Stimulated activated naive CD8-positive, alpha-beta T cell treated with anti-CD3 and anti-CD28 coated beads, Interleukin-15, amount 100 ng/mL, for 72 hours (primary cell): Measurements from ENCODE around the gene MTSS2.

Experiments used
- ATAC-seq: fragments of 150-1000 bp; cut with Tn5 transposase; 2 replicates; pipeline ENCODE4 v1.10.0; 2021; ENCODE audit warnings: mild to moderate bottlenecking, moderate library complexity
- DNase-seq, 2 donors: peaks; one replicate each; pipeline ENCODE4 v3.0.0; 2021 to 2022
- H3K27ac Mint-ChIP-seq, 2 donors: one replicate each; pipeline ENCODE4 v1.8.0; 2022; ENCODE audit warnings: mild to moderate bottlenecking in 2 of 2, mixed read lengths in 2 of 2, moderate library complexity in 2 of 2
- H3K27me3 Mint-ChIP-seq: one replicate; pipeline ENCODE4 v1.8.0; 2022; ENCODE audit warnings: mixed read lengths
- H3K4me1 Mint-ChIP-seq: one replicate; pipeline ENCODE4 v1.8.0; 2022; ENCODE audit warnings: mild to moderate bottlenecking, mixed read lengths
- H3K4me3 Mint-ChIP-seq, 2 donors: one replicate each; pipeline ENCODE4 v1.8.0; 2022; ENCODE audit warnings: mild to moderate bottlenecking in 2 of 2, mixed read lengths in 2 of 2, moderate library complexity in 1 of 2
- H3K9me3 Mint-ChIP-seq, 2 donors: one replicate each; pipeline ENCODE4 v1.8.0; 2022; ENCODE audit warnings: mixed read lengths in 2 of 2

MTSS2 gene

GRCh38 chr16:70685938-70686375 is at the start of gene MTSS2:
Gene MTSS2 (minus strand): TSS chr16:70686053. CDS start chr16:70685791, 262 bp downstream.
- ATAC-seq = peak; percentile 47
- Mint-ChIP-seq H3K9me3 (no peaks in the 10 kb centered on the region), H3K27ac (peak within 1 kb of the TSS in 1 of 2 donors; percentile 74), H3K4me1 (peaks cover 24% of the 10 kb centered on the region), H3K27me3 (no peaks in the 10 kb centered on the region), H3K4me3 (peak within 1 kb of the TSS; percentile 78 to 79)
- peak in 1 of 2 donors; percentile 37 for DNase-seq

GRCh38 chr16:70735141-70735979 is 49.5 kb upstream of the MTSS2 start:
- Mint-ChIP-seq H3K4me3 (no peak overlapping the region), H3K27me3 (no peaks in the 10 kb centered on the region), H3K27ac (peak overlapping the region in 1 of 2 donors; percentile 90), H3K4me1 (peaks cover 69% of the 10 kb centered on the region), H3K9me3 (no peaks in the 10 kb centered on the region)
- ATAC-seq (no peak), DNase-seq (no peak)

- peaks cover 62% of the 10 kb centered on the region for H3K4me1 Mint-ChIP-seq
- no peaks in the 10 kb centered on the region for H3K9me3 Mint-ChIP-seq
- ATAC-seq (no peak), DNase-seq (no peak)
- H3K27ac Mint-ChIP-seq = peak overlapping the region in 1 of 2 donors; percentile 14
- H3K27me3 Mint-ChIP-seq = no peaks in the 10 kb centered on the region
- H3K4me3 Mint-ChIP-seq = no peak overlapping the region
These were observed 48.8 kb upstream of the MTSS2 start for GRCh38 chr16:70734522-70735095.

GRCh38 chr16:70730944-70731343 is 45.1 kb upstream of the MTSS2 start:
- no peaks in the 10 kb centered on the region for H3K9me3 Mint-ChIP-seq

GRCh38 chr16:70730031-70730430 is 44.2 kb upstream of the MTSS2 start:
- DNase-seq (no peak), ATAC-seq (no peak)
- peaks cover 16% of the 10 kb centered on the region for H3K4me1 Mint-ChIP-seq
- no peak overlapping the region for H3K4me3 Mint-ChIP-seq
- peak overlapping the region; percentile 17 to 80 for H3K27ac Mint-ChIP-seq
- no peaks in the 10 kb centered on the region for H3K9me3 Mint-ChIP-seq
- H3K27me3 Mint-ChIP-seq = no peaks in the 10 kb centered on the region

More at GRCh38 chr16:70730944-70731343, 45.1 kb upstream of the MTSS2 start:
- ATAC-seq (no peak), DNase-seq (no peak)
- Mint-ChIP-seq H3K4me1 (peaks cover 25% of the 10 kb centered on the region), H3K27me3 (no peaks in the 10 kb centered on the region), H3K4me3 (no peak overlapping the region), H3K27ac (peak overlapping the region in 1 of 2 donors; percentile 50)

- Mint-ChIP-seq H3K4me3 (no peak overlapping the region), H3K9me3 (no peaks in the 10 kb centered on the region), H3K27ac (no peak overlapping the region), H3K27me3 (no peaks in the 10 kb centered on the region), H3K4me1 (peaks cover 10% of the 10 kb centered on the region)
- ATAC-seq (no peak), DNase-seq (no peak)
These were observed 43.4 kb upstream of the MTSS2 start for GRCh38 chr16:70729292-70729691.

- peak overlapping the region in 1 of 2 donors; percentile 79 for H3K27ac Mint-ChIP-seq
- ATAC-seq = no peak
- H3K9me3 Mint-ChIP-seq = no peaks in the 10 kb centered on the region
- no peak overlapping the region for H3K4me3 Mint-ChIP-seq
- no peaks in the 10 kb centered on the region for H3K27me3 Mint-ChIP-seq
- peaks cover 2% of the 10 kb centered on the region for H3K4me1 Mint-ChIP-seq
- DNase-seq = no peak
These were observed 42.3 kb upstream of the MTSS2 start for GRCh38 chr16:70728150-70728549.

GRCh38 chr16:70726892-70727361 is 41.1 kb upstream of the MTSS2 start:
- DNase-seq (no peak), ATAC-seq (no peak)
- no peak overlapping the region for H3K4me3 Mint-ChIP-seq
- H3K4me1 Mint-ChIP-seq = no peaks in the 10 kb centered on the region
- H3K27ac Mint-ChIP-seq = peak overlapping the region in 1 of 2 donors; percentile 81
- H3K27me3 Mint-ChIP-seq = no peaks in the 10 kb centered on the region
- no peaks in the 10 kb centered on the region for H3K9me3 Mint-ChIP-seq

- Mint-ChIP-seq H3K9me3 (no peaks in the 10 kb centered on the region), H3K4me1 (no peaks in the 10 kb centered on the region), H3K27ac (peak overlapping the region; percentile 52 to 81), H3K4me3 (no peak overlapping the region), H3K27me3 (no peaks in the 10 kb centered on the region)
- no peak for ATAC-seq
- no peak for DNase-seq
These were observed 40.3 kb upstream of the MTSS2 start for GRCh38 chr16:70725912-70726828.

- H3K4me1 Mint-ChIP-seq = peaks cover 9% of the 10 kb centered on the region
- no peak overlapping the region for H3K4me3 Mint-ChIP-seq
- H3K27me3 Mint-ChIP-seq = no peaks in the 10 kb centered on the region
- H3K9me3 Mint-ChIP-seq = no peaks in the 10 kb centered on the region
- no peak for ATAC-seq
- peak overlapping the region in 1 of 2 donors; percentile 77 for H3K27ac Mint-ChIP-seq
- DNase-seq = no peak
These were observed 39.4 kb upstream of the MTSS2 start for GRCh38 chr16:70725024-70725911.

- H3K27me3 Mint-ChIP-seq = no peaks in the 10 kb centered on the region
- H3K27ac Mint-ChIP-seq = peak overlapping the region in 1 of 2 donors; percentile 59
- no peak for ATAC-seq
These were observed 38.5 kb upstream of the MTSS2 start for GRCh38 chr16:70724146-70725023.

GRCh38 chr16:70723740-70724145 is 37.9 kb upstream of the MTSS2 start:
- no peaks in the 10 kb centered on the region for H3K27me3 Mint-ChIP-seq
- ATAC-seq = no peak
- H3K4me1 Mint-ChIP-seq = peaks cover 10% of the 10 kb centered on the region
- H3K9me3 Mint-ChIP-seq = no peaks in the 10 kb centered on the region
- no peak overlapping the region for H3K4me3 Mint-ChIP-seq
- H3K27ac Mint-ChIP-seq = peak overlapping the region in 1 of 2 donors; percentile 59
- DNase-seq = no peak

More at GRCh38 chr16:70724146-70725023, 38.5 kb upstream of the MTSS2 start:
- H3K9me3 Mint-ChIP-seq = no peaks in the 10 kb centered on the region
- no peak overlapping the region for H3K4me3 Mint-ChIP-seq
- peaks cover 10% of the 10 kb centered on the region for H3K4me1 Mint-ChIP-seq
- DNase-seq = no peak

GRCh38 chr16:70721202-70721963 is 35.5 kb upstream of the MTSS2 start:
- H3K9me3 Mint-ChIP-seq = no peaks in the 10 kb centered on the region
- no peak for ATAC-seq

More at GRCh38 chr16:70721202-70721963, 35.5 kb upstream of the MTSS2 start:
- Mint-ChIP-seq H3K27me3 (no peaks in the 10 kb centered on the region), H3K4me3 (no peak overlapping the region), H3K4me1 (peaks cover 10% of the 10 kb centered on the region), H3K27ac (peak overlapping the region; percentile 3 to 52)
- DNase-seq = no peak
